HEK293T (cell line): Measurements from ENCODE around the gene POLR1E.

Experiments
- CTCF ChIA-PET: fragments of 350-600 bp; formaldehyde crosslinking; extraction: SDS; loops from one replicate; lab custom pipeline; 2021; ENCODE audit warnings: antibody characterized with exemption, inconsistent platforms; lab: Yijun Ruan, JAX
- POLR2A ChIA-PET: fragments of 350-600 bp; formaldehyde crosslinking; extraction: SDS; loops from one replicate; lab custom pipeline; 2020; ENCODE audit warnings: antibody characterized with exemption, inconsistent platforms; lab: Yijun Ruan, JAX
- DNase-seq: peaks from one replicate; pipeline ENCODE4 v3.0.0; 2012; ENCODE audit warnings: mixed read lengths; ENCODE audit errors: extremely low spot score
- ARNT ChIP-seq: fragments of 450-650 bp; IDR thresholded peaks from 2 replicates; pipeline ENCODE4 v1.6.1; 2017; ENCODE audit warnings: mild to moderate bottlenecking
- BHLHE40 ChIP-seq: fragments of 450-650 bp; IDR thresholded peaks from 2 replicates; pipeline ENCODE4 v1.6.1; 2016; ENCODE audit warnings: mild to moderate bottlenecking, moderate library complexity, borderline replicate concordance
- CTBP1 ChIP-seq: fragments of 450-650 bp; IDR thresholded peaks from 2 replicates; pipeline ENCODE4 v1.6.1; 2016; ENCODE audit warnings: borderline replicate concordance
- ELF4 ChIP-seq: fragments of 450-650 bp; IDR thresholded peaks from 2 replicates; pipeline ENCODE4 v1.6.1; 2017; ENCODE audit warnings: antibody characterized with exemption
- FOXA1 ChIP-seq: fragments of 450-650 bp; IDR thresholded peaks from 2 replicates; pipeline ENCODE4 v1.6.1; 2016; ENCODE audit warnings: mild to moderate bottlenecking
- FOXK2 ChIP-seq: fragments of 450-650 bp; IDR thresholded peaks from 2 replicates; pipeline ENCODE4 v1.6.1; 2016; ENCODE audit warnings: mild to moderate bottlenecking
- FOXM1 ChIP-seq: fragments of 450-650 bp; IDR thresholded peaks from 2 replicates; pipeline ENCODE4 v1.6.1; 2017; ENCODE audit warnings: mild to moderate bottlenecking, borderline replicate concordance
- HDGF ChIP-seq: fragments of 450-650 bp; IDR thresholded peaks from 2 replicates; pipeline ENCODE4 v1.6.1; 2017; ENCODE audit warnings: antibody characterized with exemption, borderline replicate concordance
- L3MBTL2 ChIP-seq: fragments of 450-650 bp; conservative IDR thresholded peaks from 2 replicates; pipeline ENCODE4 v1.6.1; 2016; ENCODE audit warnings: mild to moderate bottlenecking
- LEF1 ChIP-seq: fragments of 450-650 bp; IDR thresholded peaks from 2 replicates; pipeline ENCODE4 v1.6.1; 2017; ENCODE audit warnings: mild to moderate bottlenecking, borderline replicate concordance
- NFRKB ChIP-seq: fragments of 450-650 bp; IDR thresholded peaks from 2 replicates; pipeline ENCODE4 v1.6.1; 2016; ENCODE audit warnings: mild to moderate bottlenecking, moderate library complexity
- SP1 ChIP-seq: fragments of 450-650 bp; IDR thresholded peaks from 2 replicates; pipeline ENCODE4 v1.6.1; 2017
- SUZ12 ChIP-seq: fragments of 450-650 bp; IDR thresholded peaks from 2 replicates; pipeline ENCODE4 v1.6.1; 2016; ENCODE audit warnings: mild to moderate bottlenecking
- TARDBP ChIP-seq: fragments of 450-650 bp; IDR thresholded peaks from 2 replicates; pipeline ENCODE4 v1.6.1; 2016
- ZNF384 ChIP-seq: fragments of 450-650 bp; IDR thresholded peaks from 2 replicates; pipeline ENCODE4 v1.6.1; 2016
- TF ChIP-seq, protein P1 (sequence below): fragments of 450-650 bp; IDR thresholded peaks from 2 replicates; pipeline ENCODE4 v1.6.1; 2016

POLR1E gene

DNA sequence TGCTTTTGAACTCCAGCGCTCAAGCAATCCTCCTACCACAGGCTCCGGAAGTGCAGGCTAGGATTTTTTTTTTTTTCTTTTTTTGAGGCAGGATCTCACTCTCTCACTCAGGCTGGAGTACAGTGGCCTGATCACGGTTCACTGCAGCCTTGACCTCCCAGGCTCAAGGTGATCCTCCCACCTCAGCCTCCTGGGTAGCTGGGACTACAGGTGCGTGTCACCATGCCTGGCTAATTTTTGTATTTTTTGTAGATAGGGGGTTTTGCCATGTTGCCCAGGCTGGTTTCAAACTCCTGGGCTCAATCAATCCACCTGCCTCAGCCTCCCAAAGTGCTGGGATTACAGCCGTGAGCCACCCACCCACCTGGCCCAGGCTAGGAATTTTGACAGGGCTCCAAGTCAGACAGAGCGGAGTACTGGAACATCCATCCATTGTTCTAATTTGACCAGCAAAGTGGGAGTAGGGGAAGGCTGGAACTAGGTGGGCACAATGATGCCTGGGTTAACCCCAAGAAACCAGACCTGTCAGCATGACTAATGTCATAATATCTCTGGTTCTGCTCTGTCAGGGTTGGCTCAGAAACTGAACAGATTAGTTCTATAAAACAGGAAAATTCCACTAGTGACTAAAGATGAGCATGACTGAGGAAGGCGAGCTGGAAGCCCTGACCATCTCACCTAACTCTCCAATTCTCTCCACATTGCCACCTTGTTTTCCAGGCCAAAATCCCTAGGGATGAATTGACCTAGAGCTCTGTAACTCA, 29.7 kb upstream of the POLR1E start:
- DNase-seq: no peak
- ChIA-PET POLR2A (interaction anchor here (0.8 to 1.5 kb wide), 3 partner anchors 9 to 29 kb away, joined by 3 to 10 read pairs (median 4); partner anchors contain the start of gene ZBTB5), CTCF (no interaction called here)
- TF ChIP-seq, protein P1, sequence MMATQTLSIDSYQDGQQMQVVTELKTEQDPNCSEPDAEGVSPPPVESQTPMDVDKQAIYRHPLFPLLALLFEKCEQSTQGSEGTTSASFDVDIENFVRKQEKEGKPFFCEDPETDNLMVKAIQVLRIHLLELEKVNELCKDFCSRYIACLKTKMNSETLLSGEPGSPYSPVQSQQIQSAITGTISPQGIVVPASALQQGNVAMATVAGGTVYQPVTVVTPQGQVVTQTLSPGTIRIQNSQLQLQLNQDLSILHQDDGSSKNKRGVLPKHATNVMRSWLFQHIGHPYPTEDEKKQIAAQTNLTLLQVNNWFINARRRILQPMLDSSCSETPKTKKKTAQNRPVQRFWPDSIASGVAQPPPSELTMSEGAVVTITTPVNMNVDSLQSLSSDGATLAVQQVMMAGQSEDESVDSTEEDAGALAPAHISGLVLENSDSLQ: no peak
- TF ChIP-seq FOXM1 (no peak), LEF1 (no peak), L3MBTL2 (no peak), TARDBP (no peak), FOXA1 (no peak), NFRKB (no peak), CTBP1 (no peak), SUZ12 (no peak), FOXK2 (no peak), ZNF384 (no peak), HDGF (no peak)

DNA sequence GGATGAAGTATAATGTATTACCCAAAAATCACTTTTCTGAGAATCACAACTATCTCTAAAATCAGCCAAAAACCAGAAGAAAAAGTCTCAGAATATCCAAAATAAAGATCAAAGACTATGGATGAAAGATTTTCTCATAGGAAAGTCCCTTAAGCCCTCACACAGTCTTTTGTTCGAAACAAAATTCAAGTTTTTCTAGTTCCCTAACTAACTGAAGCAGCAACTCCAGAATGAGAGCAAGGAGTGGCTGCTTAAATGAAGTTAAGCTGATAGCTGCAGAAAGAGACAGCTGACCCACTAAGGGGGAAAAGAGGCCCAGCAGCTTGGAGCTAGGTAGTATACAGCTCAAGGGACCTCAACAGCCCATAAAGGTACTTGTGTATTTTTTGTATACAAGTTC, 28.9 kb upstream of the POLR1E start:
- no peak for DNase-seq
- ChIA-PET POLR2A (interaction anchor here (1.2 to 1.5 kb wide), 2 partner anchors 9 to 28 kb away, joined by 3 to 10 read pairs; partner anchors contain the start of gene ZBTB5), CTCF (no interaction called here)
- TF ChIP-seq BHLHE40: no peak
- no peak for TF ChIP-seq FOXA1
- no peak for TF ChIP-seq TARDBP
- no peak for TF ChIP-seq ARNT
- TF ChIP-seq ZNF384: no peak
- TF ChIP-seq FOXM1: no peak
- TF ChIP-seq FOXK2: no peak
- TF ChIP-seq NFRKB: no peak
- TF ChIP-seq L3MBTL2: no peak
- no peak for TF ChIP-seq LEF1
- no peak for TF ChIP-seq CTBP1
- TF ChIP-seq HDGF: no peak
- TF ChIP-seq SUZ12: no peak

DNA sequence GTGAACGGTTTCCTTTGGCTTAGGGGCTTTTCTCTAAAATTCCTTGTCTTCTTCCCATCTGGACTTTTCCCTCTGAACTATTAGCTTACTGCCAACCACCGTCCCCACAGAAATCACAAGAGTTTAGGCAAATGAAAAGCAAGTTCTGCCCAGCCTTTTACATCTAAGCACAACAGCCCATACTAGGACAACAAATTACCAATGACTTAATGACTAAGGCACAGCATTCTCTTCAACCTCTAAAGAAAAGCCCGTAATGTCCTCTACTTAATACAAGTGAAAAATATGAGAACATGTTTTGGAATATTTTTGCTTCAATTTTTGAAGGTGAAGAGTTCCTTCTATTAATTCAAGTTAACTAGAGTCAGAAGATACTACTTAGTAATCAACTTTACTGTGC, 21.7 kb upstream of the POLR1E start:
- TF ChIP-seq, protein P1: no peak
- TF ChIP-seq FOXA1 (no peak), ELF4 (no peak), HDGF (no peak), LEF1 (no peak), SUZ12 (no peak), L3MBTL2 (no peak), FOXM1 (no peak), TARDBP (no peak), CTBP1 (no peak)
- ChIA-PET POLR2A (interaction anchor here (0.5 to 1.1 kb wide), 2 partner anchors 13 to 22 kb away, joined by 3 read pairs; partner anchors contain the start of gene POLR1E), CTCF (interaction anchor here (0.7 kb wide), 1 partner anchor 122 kb away, joined by 3 read pairs; no protein-coding TSS in a partner anchor)
- DNase-seq: no peak

DNA sequence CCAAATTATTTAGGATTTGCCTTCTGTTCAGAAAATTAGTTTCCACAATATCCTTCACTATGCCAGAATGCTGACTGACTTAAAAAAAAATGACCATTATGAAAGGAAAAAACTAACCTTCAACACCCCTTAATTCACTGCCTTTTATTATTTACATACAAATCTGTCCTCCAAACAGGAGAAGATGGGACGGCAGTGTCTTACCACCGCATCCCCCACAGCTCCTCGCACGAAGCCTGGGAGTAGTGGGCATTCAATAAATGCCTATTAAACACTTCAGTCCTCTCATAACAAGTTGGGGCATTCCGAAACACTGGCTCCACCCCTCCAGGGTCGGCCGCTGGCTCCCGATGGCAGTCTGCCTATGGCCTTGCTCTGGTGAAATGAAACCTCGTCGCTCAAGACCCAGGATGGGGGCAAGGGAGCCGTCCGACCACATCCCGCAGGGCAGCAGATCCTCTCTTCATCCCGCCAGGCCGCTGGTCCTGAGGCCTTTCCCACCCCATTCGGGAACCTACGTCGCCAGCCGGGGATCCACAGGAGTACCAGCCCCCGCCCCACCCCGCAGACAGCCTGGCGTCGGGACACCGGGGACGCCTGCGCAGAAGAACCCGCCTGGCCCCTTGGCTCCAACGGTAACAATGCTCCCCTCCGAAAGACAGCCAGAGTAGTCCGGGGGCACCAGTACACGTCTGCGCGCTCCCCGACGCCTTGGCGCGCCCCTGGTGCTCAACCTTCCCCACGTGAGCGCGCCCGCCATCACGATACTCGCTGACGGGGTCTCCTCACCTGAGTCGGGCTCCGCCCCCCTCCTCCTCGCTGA, 21.1 kb upstream of the POLR1E start:
- peak; percentile 40; the same call in 1 of the 2 replicates for TF ChIP-seq L3MBTL2
- TF ChIP-seq LEF1: no peak
- ChIA-PET POLR2A (interaction anchor here (0.5 to 2.5 kb wide), 7 partner anchors 8 to 320 kb away, joined by 3 to 27 read pairs (median 3); partner anchors contain the start of genes EXOSC3, GRHPR and POLR1E), CTCF (no interaction called here)
- DNase-seq: peak; percentile 53

DNA sequence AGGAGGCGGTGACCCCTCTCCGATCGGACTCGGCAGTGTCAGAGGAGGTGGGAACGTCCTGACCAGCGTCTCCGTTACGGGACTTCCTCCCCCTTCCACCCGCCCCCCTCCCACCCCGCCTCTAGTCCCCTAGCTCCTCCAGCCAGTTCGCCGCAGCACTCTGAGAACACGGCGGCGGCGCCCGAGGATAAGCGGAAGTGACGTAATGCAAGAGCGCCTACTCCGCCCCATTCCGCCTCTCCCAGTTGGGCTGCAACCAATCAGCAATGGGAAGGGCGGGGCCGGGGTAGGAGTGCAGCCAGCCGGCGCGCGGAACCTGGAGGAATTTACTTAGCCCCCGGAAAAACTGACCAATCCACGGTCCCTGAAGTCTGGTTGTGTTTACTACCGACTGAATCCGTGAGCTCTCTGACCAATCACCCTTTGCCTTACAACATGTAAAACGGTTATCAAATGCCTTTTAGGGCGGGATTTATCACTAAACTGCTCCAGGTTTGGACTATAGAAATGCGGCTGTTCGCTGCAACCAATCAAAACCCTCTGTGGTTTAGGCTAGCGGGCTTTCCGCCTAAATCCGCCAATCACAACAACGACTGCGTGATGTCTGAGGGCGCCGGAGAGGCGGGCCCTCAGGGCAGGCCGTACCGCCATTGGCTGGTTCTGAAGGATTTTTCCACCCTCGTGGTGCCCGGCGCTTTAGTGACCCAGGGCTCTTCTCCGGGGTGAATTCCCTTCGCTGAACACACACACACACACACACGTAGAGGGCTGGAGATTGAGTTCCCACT, 20.3 kb upstream of the POLR1E start, which contains the start of gene ZBTB5:
Gene ZBTB5 (minus strand): TSS at position 202 of the 788 bp plus-strand sequence. CDS start 22,899 bp downstream, outside the sequence.
- TF ChIP-seq L3MBTL2: peak; percentile 57; the same call in 1 of the 2 replicates
- TF ChIP-seq ZNF384: no peak
- peak; percentile 82 for TF ChIP-seq FOXM1
- no peak for TF ChIP-seq ELF4
- no peak for TF ChIP-seq BHLHE40
- no peak for TF ChIP-seq NFRKB
- no peak for TF ChIP-seq ARNT
- TF ChIP-seq SUZ12: no peak
- TF ChIP-seq CTBP1: no peak
- no peak for TF ChIP-seq LEF1
- no peak for TF ChIP-seq FOXK2
- TF ChIP-seq, protein P1: peak; percentile 86
- TF ChIP-seq SP1: no peak
- TF ChIP-seq HDGF: no peak
- TF ChIP-seq FOXA1: no peak
- TF ChIP-seq TARDBP: no peak
- POLR2A ChIA-PET: interaction anchor here (0.8 to 2.5 kb wide), 8 partner anchors 9 to 320 kb away, joined by 3 to 27 read pairs (median 5); partner anchors contain the start of genes EXOSC3, GRHPR and POLR1E
- CTCF ChIA-PET: no interaction called here
- peak; percentile 96 for DNase-seq
